CD4-positive, CD25-positive, alpha-beta regulatory T cell (primary cell): ENCODE measurements around the gene CFAP221. TPM values are rescaled to one million over a fixed set of nuclear protein-coding genes. Genes with fewer than 3 reads are reported as not detected.
A peak's percentile ranks its signal among the peaks of the same experiment; 100 is the strongest.

Source experiments
- ATAC-seq, 2 donors: fragments of 150-1000 bp; cut with Tn5 transposase; one replicate each; pipeline ENCODE4 v1.10.0; 2021; ENCODE audit warnings: low read depth in 2 of 2, moderate number of reproducible peaks in 2 of 2, moderate library complexity in 1 of 2
- DNase-seq, 3 donors: peaks; one replicate each; pipeline versions ENCODE4 v3.0.0 to v3.0.0-alpha.2; 2012 to 2022; ENCODE audit warnings: mixed read lengths in 1 of 3
- H3K27ac ChIP-seq: one replicate; pipeline ENCODE4 v1.7.0; 2013; ENCODE audit warnings: mild to moderate bottlenecking, low read length; ENCODE audit not compliant: insufficient read depth, poor library complexity, severe bottlenecking
- H3K27me3 ChIP-seq: one replicate; pipeline ENCODE4 v1.7.0; 2013; ENCODE audit warnings: low read length; ENCODE audit not compliant: control insufficient read depth, insufficient read depth
- H3K36me3 ChIP-seq: one replicate; pipeline ENCODE4 v1.7.0; 2013; ENCODE audit warnings: mild to moderate bottlenecking, low read length, moderate library complexity; ENCODE audit not compliant: control insufficient read depth, insufficient read depth
- H3K4me1 ChIP-seq: 2 replicates; pipeline ENCODE4 v1.7.0; 2013; ENCODE audit warnings: mild to moderate bottlenecking, low read length; ENCODE audit not compliant: insufficient read depth, control insufficient read depth, poor library complexity, severe bottlenecking
- H3K4me3 ChIP-seq: one replicate; pipeline ENCODE4 v1.7.0; 2013; ENCODE audit warnings: low read depth, mild to moderate bottlenecking, low read length, moderate library complexity
- H3K9me3 ChIP-seq, 2 experiments: 1 replicate in 1 of 2; 2 replicates in 1 of 2; pipeline ENCODE4 v1.7.0; 2013; ENCODE audit warnings: low read length in 2 of 2, mild to moderate bottlenecking in 1 of 2, moderate library complexity in 1 of 2; ENCODE audit not compliant: control insufficient read depth in 2 of 2
- H3K27ac Mint-ChIP-seq, 3 donors: one replicate each; pipeline ENCODE4 v1.8.0; 2020 to 2022; ENCODE audit warnings: mild to moderate bottlenecking in 3 of 3, mixed read lengths in 3 of 3, moderate library complexity in 2 of 3
- H3K27me3 Mint-ChIP-seq: one replicate; pipeline ENCODE4 v1.8.0; 2022; ENCODE audit warnings: mild to moderate bottlenecking, mixed read lengths
- H3K36me3 Mint-ChIP-seq: one replicate; pipeline ENCODE4 v1.8.0; 2020; ENCODE audit warnings: mixed read lengths
- H3K4me1 Mint-ChIP-seq, 4 donors: one replicate each; pipeline ENCODE4 v1.8.0; 2020 to 2022; ENCODE audit warnings: mixed read lengths in 4 of 4, mild to moderate bottlenecking in 1 of 4
- H3K4me3 Mint-ChIP-seq, 4 donors: one replicate each; pipeline ENCODE4 v1.8.0; 2020 to 2022; ENCODE audit warnings: mild to moderate bottlenecking in 4 of 4, mixed read lengths in 4 of 4, moderate library complexity in 3 of 4
- H3K9me3 Mint-ChIP-seq, 7 donors: one replicate each; pipeline ENCODE4 v1.8.0; 2020 to 2022; ENCODE audit warnings: mixed read lengths in 7 of 7, mild to moderate bottlenecking in 3 of 7, moderate library complexity in 2 of 7
- polyA plus RNA-seq, 4 donors: library from polyadenylated mRNA; unstranded; fragments of 300-500 nt; fragmentation: Illumina TruSeq; gene quantifications; one replicate each; pipeline ENCODE4 v1.2.3, GENCODE V29; 2021
- total RNA-seq: library from RNA; stranded (reverse); gene quantifications from one replicate; pipeline ENCODE4 v1.2.3, GENCODE V29; 2022

CFAP221 gene
- total RNA-seq (not detected), polyA plus RNA-seq (not detected)

DNA sequence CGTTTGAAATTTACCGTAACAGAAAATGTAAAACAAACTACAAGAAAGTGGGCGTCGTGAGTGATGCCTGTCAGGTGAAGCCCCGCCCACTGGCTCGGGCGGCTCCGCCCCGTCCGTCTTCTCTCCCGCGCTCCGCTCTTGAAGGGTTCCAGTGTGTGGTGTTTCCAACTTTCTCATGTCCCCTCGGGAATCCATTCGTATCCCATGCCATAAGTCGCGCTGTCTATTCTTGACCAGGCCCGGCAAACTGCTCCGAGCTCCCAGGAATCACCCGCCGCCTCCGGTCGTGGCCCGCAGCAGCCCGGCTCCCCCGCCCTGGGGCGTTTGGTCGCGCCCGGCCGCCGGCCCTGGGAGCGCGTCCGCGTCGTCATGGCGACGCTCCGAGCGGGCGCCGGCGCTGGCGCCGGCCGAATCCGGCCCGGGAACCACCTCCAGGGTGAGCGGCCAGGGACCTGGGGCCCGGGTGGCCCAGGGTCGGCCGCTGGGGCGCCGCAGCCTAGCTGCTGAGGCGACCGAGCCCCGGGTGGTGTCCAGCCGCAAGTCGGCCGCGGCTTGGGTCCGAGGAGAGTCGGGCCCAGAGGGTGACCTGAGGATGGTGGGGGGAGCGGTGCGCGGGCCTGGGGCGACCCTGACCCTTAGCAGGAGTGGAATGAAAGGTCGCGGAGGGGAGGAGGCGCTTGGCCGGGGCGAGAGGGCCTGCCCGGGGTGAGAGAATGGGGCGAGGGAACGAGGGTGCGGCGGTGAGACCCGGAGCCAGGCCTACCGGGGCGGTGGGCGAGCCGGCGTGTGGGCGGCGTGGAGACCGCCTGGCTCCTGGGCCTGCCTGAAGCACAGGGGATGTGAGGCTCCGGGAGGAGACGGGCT lies at the start of gene CFAP221:
Gene CFAP221 (plus strand): TSS at position 375 of the 864 bp plus-strand sequence. CDS start 1,683 bp downstream, outside the sequence.
- Histone ChIP-seq H3K4me3 (no peak within 1 kb of the TSS), H3K27ac (no peak within 1 kb of the TSS), H3K27me3 (peaks cover 27% of the 10 kb centered on the region), H3K36me3 (no peaks in the 10 kb centered on the region), H3K9me3 (no peaks in the 10 kb centered on the region), H3K4me1 (peaks cover 6% of the 10 kb centered on the region)
- H3K27me3 Mint-ChIP-seq: peaks cover 46% of the 10 kb centered on the region
- peaks cover 0 to 10% (median 4%) of the 10 kb centered on the region in 4 donors for H3K4me1 Mint-ChIP-seq
- peaks cover 0 to 9% (median 0%) of the 10 kb centered on the region in 7 donors for H3K9me3 Mint-ChIP-seq
- DNase-seq (peak in 1 of 3 donors; percentile 55), ATAC-seq (no peak)
- H3K36me3 Mint-ChIP-seq: no peaks in the 10 kb centered on the region
- peak within 1 kb of the TSS in 3 of 4 donors; percentile 54 to 77 (median 69) for H3K4me3 Mint-ChIP-seq
- H3K27ac Mint-ChIP-seq: peak within 1 kb of the TSS in 1 of 3 donors; percentile 77

DNA sequence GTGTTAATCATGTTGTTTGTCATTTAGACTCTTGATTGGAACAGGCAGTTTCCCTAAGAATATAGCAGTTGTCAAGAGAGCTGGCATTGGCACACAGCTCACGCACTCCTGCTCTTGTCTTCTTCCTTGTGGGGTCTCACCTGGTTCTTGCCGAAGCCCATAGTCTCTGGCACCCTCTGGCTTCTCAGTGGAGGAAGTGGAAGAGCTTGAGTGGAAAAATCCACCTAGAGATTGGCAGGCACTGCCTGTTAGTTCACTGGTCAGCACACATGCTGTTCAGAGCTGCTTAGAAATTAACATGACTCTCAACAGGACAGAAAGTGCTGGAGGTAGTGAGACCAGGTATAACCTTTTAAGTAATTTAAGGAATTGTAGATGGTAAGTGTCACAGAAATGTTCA lies 48.3 kb upstream of the CFAP221 start:
- DNase-seq (no peak), ATAC-seq (no peak)
- Histone ChIP-seq H3K36me3 (no peaks in the 10 kb centered on the region), H3K27ac (no peak overlapping the region), H3K9me3 (peaks cover 0 to 12% of the 10 kb centered on the region in 2 experiments), H3K27me3 (no peaks in the 10 kb centered on the region), H3K4me3 (no peak overlapping the region), H3K4me1 (no peaks in the 10 kb centered on the region)
- Mint-ChIP-seq H3K9me3 (peaks cover 0 to 30% (median 13%) of the 10 kb centered on the region in 7 donors), H3K27ac (no peak overlapping the region), H3K36me3 (no peaks in the 10 kb centered on the region), H3K4me1 (no peaks in the 10 kb centered on the region), H3K4me3 (no peak overlapping the region), H3K27me3 (peaks cover 14% of the 10 kb centered on the region)

DNA sequence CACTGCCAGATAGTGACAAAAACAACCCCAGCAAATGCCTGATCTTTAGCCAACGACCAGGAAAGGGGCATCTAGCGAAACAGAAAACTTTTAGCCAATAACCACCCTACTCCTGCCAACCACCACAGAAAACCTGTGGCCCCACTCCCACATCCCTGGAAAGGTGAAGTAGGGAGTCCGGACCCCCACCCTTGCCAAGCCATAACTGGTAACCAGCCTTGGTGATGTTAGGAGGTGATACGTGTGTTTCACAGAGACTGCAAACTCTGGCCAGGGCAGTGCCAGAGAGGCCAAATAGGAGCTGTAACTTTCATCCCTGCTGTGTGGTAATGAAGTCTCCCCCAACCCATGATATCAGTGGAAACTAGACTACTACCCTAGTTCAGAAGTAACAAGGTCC lies 47.6 kb upstream of the CFAP221 start:
- Histone ChIP-seq H3K4me1 (no peaks in the 10 kb centered on the region), H3K36me3 (no peaks in the 10 kb centered on the region), H3K27ac (no peak overlapping the region), H3K27me3 (no peaks in the 10 kb centered on the region), H3K9me3 (peaks cover under 1 to 12% of the 10 kb centered on the region in 2 experiments), H3K4me3 (no peak overlapping the region)
- ATAC-seq: no peak
- Mint-ChIP-seq H3K27ac (no peak overlapping the region), H3K27me3 (peaks cover 14% of the 10 kb centered on the region), H3K4me1 (no peaks in the 10 kb centered on the region), H3K4me3 (no peak overlapping the region), H3K9me3 (peaks cover 3 to 30% (median 14%) of the 10 kb centered on the region in 7 donors), H3K36me3 (no peaks in the 10 kb centered on the region)
- DNase-seq: no peak

DNA sequence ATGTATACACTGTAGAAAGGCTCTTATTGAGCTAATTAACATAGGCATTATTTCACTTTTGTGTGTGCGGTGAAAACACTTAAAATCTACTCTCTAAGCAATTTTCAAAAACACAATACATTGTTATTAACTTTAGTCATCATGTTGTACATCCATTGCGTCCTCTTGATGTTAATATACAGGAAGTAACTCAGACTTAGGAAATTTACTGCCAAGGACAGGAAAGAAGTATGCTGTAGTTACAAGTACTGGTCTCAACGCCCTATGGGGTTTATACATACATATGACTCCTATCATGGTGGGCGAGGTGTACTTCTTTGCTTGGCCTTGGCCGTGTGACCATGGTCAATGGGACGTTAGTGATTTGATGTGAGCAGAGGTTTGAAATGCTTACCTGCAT lies 35.5 kb upstream of the CFAP221 start:
- H3K27ac Mint-ChIP-seq: no peak overlapping the region
- no peak for ATAC-seq

DNA sequence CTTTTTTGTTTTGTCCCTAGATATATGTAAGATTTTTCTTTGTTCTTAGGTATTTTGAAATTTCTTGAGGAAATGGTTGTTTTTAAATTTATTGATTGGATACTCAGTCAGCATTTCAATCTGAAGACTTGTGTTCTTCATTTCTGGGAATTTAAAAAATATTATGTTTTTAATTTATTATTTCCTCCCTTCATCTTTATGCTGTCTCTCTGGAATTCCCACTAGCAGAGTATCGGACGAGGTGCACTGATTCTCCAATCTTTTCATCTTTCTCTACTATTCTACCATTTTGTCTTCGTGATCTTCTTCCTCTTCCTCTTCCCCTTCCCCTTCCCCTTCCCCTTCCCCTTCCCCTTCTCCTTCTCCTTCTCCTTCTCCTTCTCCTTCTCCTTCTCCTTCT lies 32.3 kb upstream of the CFAP221 start:
- H3K4me1 ChIP-seq: no peaks in the 10 kb centered on the region
- peaks cover 0 to 5% (median 0%) of the 10 kb centered on the region in 7 donors for H3K9me3 Mint-ChIP-seq
- H3K9me3 ChIP-seq: no peaks in the 10 kb centered on the region
- H3K27me3 Mint-ChIP-seq: peaks cover 10% of the 10 kb centered on the region
- H3K27ac Mint-ChIP-seq: no peak overlapping the region
- H3K36me3 ChIP-seq: no peaks in the 10 kb centered on the region
- no peak for ATAC-seq
- no peak overlapping the region for H3K27ac ChIP-seq
- no peaks in the 10 kb centered on the region for H3K36me3 Mint-ChIP-seq
- H3K4me3 ChIP-seq: no peak overlapping the region
- H3K27me3 ChIP-seq: no peaks in the 10 kb centered on the region
- no peak overlapping the region for H3K4me3 Mint-ChIP-seq
- no peak for DNase-seq
- H3K4me1 Mint-ChIP-seq: no peaks in the 10 kb centered on the region

More for the DNA sequence above, 35.5 kb upstream of the CFAP221 start:
- H3K27me3 ChIP-seq: no peaks in the 10 kb centered on the region
- H3K27ac ChIP-seq: no peak overlapping the region
- Mint-ChIP-seq H3K36me3 (no peaks in the 10 kb centered on the region), H3K9me3 (peaks cover 0 to 5% (median 0%) of the 10 kb centered on the region in 7 donors), H3K4me1 (no peaks in the 10 kb centered on the region), H3K4me3 (no peak overlapping the region), H3K27me3 (peaks cover 8% of the 10 kb centered on the region)
- H3K36me3 ChIP-seq: no peaks in the 10 kb centered on the region
- no peaks in the 10 kb centered on the region for H3K9me3 ChIP-seq
- H3K4me1 ChIP-seq: no peaks in the 10 kb centered on the region
- no peak for DNase-seq
- H3K4me3 ChIP-seq: no peak overlapping the region

DNA sequence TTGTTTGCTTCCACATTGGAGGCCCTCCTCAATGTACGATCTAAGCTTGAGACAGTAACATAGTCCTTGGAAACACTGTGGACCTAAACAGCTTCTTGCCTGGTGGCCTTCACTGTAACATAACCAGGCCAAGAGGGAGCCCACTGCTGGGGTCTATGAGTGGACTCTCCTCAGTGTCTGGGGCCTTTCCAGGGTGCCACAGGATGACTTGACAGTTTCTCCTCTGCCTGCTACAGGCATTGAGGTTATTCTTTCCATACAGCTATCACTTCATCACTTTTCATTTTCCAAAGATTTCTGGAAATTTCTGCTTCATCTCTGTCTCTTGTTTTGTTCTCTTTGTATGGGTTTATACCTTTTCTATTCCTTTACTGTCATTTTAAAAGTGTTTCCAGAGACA lies 31.3 kb upstream of the CFAP221 start:
- Histone ChIP-seq H3K27ac (no peak overlapping the region), H3K4me3 (no peak overlapping the region), H3K9me3 (no peaks in the 10 kb centered on the region), H3K27me3 (no peaks in the 10 kb centered on the region), H3K4me1 (no peaks in the 10 kb centered on the region), H3K36me3 (no peaks in the 10 kb centered on the region)
- Mint-ChIP-seq H3K27me3 (peaks cover 17% of the 10 kb centered on the region), H3K27ac (no peak overlapping the region), H3K4me1 (no peaks in the 10 kb centered on the region), H3K36me3 (no peaks in the 10 kb centered on the region), H3K9me3 (peaks cover 0 to 7% (median 0%) of the 10 kb centered on the region in 7 donors), H3K4me3 (no peak overlapping the region)
- DNase-seq: no peak
- ATAC-seq: no peak

DNA sequence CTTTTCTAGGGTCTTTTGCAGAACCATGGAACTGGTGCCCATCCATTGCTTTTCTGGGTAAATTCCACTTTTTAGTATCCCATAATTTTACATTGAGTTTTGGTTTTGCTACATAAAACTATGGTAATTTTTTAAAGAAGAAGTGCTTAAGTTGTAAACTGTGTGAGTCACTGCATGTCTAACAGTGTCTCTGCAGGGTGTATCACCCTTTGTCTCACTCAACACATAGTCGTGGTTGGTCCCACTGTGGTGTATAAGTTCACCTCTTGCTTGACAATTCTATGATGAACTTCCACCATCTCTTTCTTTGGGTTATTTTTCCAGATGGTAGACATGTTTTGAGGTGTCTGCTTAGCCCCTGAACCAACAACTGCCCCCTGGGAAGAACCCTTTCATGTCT lies 30.4 kb upstream of the CFAP221 start:
- no peaks in the 10 kb centered on the region for H3K27me3 ChIP-seq
- H3K27ac ChIP-seq: no peak overlapping the region
- no peak for DNase-seq
- no peaks in the 10 kb centered on the region for H3K4me1 Mint-ChIP-seq
- H3K4me3 ChIP-seq: no peak overlapping the region
- no peaks in the 10 kb centered on the region for H3K36me3 Mint-ChIP-seq
- H3K4me3 Mint-ChIP-seq: no peak overlapping the region
- H3K36me3 ChIP-seq: no peaks in the 10 kb centered on the region
- H3K27me3 Mint-ChIP-seq: peaks cover 21% of the 10 kb centered on the region
- no peak overlapping the region for H3K27ac Mint-ChIP-seq
- no peaks in the 10 kb centered on the region for H3K9me3 ChIP-seq
- peaks cover 0 to 9% (median 0%) of the 10 kb centered on the region in 7 donors for H3K9me3 Mint-ChIP-seq
- no peaks in the 10 kb centered on the region for H3K4me1 ChIP-seq
- ATAC-seq: no peak

DNA sequence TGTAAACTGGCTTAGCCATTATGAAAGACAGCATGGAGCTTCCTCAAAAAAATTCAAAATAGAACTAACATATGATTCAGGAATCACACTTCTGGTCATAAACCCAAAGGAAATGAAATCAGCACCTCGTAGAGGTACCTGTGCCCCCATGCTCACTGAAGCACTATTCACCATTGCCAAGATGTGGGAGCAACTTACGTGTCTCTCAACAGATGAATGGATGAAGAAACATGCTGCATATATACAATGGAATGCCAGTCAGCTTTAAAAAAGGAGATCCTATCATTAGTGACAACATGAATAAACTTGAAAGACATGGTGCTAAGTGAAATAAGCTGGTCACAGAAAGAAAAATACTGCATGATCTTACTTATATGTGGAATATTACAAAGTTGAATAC lies 28.1 kb upstream of the CFAP221 start:
- Mint-ChIP-seq H3K36me3 (no peaks in the 10 kb centered on the region), H3K4me3 (no peak overlapping the region), H3K9me3 (peaks cover 0 to 8% (median 0%) of the 10 kb centered on the region in 7 donors), H3K4me1 (no peaks in the 10 kb centered on the region), H3K27ac (no peak overlapping the region), H3K27me3 (peaks cover 26% of the 10 kb centered on the region)
- Histone ChIP-seq H3K4me3 (no peak overlapping the region), H3K4me1 (no peaks in the 10 kb centered on the region), H3K9me3 (no peaks in the 10 kb centered on the region), H3K36me3 (no peaks in the 10 kb centered on the region), H3K27ac (no peak overlapping the region), H3K27me3 (no peaks in the 10 kb centered on the region)
- ATAC-seq (no peak), DNase-seq (no peak)
